OCI-M2 (cell line): ENCODE measurements around the gene VPS50.

Source experiments
- DNase-seq: peaks from one replicate; lab custom pipeline; 2025; ENCODE audit not compliant: unreplicated experiment; lab: John Stamatoyannopoulos, UW

VPS50 gene

GRCh38 chr7:93407239-93407638 is 175.1 kb downstream of the VPS50 start:
- DNase-seq: no peak

GRCh38 chr7:93409324-93409723 is 177.2 kb downstream of the VPS50 start:
- DNase-seq: no peak
